Vein endothelial cell (primary cell): ENCODE data around the gene TRIM68. TPM values are rescaled to one million over a fixed set of nuclear protein-coding genes. Genes with fewer than 3 reads are reported as not detected.

Experiments used
- total RNA-seq: library from RNA; depleted of rRNA; stranded (reverse); fragments of >200 nt; gene quantifications from 2 replicates; pipeline ENCODE4 v1.2.3, GENCODE V29; 2012

Gene TRIM68, protein sequence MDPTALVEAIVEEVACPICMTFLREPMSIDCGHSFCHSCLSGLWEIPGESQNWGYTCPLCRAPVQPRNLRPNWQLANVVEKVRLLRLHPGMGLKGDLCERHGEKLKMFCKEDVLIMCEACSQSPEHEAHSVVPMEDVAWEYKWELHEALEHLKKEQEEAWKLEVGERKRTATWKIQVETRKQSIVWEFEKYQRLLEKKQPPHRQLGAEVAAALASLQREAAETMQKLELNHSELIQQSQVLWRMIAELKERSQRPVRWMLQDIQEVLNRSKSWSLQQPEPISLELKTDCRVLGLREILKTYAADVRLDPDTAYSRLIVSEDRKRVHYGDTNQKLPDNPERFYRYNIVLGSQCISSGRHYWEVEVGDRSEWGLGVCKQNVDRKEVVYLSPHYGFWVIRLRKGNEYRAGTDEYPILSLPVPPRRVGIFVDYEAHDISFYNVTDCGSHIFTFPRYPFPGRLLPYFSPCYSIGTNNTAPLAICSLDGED
- 13.9 and 15.4 TPM in 2 replicates for total RNA-seq

DNA sequence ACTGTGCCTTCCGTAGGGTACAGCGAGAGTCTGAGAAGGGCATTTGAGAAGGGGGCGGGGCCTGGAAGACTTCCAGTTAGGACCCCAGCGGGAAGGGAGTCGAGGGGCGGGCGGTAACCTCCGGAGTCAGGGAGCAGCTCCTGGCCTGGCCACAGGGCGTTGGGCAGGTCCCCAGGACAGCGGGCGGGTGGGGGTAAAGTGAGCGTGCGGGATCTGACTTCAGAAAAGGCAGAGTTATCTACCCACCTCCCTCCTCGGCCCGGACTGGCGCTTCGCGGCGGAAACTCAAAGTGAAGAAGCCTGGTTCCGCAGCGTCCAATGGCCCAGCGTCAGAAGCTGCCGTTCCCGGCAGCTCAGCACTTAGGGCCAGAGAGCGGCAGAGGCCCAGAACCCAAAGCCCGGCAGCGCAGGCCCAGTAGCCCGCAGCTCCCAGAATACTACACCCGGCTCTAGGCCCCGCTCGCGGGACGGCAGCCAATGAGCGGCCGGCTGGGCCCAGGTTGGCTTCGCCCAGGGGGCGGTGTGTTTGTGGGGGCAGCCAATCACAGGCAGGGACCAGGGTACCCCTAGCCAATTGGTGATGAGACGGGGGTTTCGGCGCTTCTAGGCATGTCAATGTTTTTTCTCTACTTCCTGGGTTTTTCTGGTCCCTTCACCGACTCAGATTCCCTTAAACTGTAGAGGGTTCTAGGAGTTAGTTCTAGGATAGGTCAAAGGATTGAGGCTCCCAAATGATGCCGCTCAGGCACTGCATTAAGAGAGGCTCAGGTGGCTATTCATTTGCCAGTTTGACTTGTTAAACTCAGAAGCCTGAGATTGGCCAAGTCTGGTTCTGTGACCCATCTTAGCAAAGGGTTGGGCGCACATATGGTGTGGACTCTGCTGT lies at the start of gene TRIM68:
TSS of gene TRIM68 (minus strand) at position 451 of the 886 bp plus-strand sequence. CDS start 2,727 bp downstream, outside the sequence.

DNA sequence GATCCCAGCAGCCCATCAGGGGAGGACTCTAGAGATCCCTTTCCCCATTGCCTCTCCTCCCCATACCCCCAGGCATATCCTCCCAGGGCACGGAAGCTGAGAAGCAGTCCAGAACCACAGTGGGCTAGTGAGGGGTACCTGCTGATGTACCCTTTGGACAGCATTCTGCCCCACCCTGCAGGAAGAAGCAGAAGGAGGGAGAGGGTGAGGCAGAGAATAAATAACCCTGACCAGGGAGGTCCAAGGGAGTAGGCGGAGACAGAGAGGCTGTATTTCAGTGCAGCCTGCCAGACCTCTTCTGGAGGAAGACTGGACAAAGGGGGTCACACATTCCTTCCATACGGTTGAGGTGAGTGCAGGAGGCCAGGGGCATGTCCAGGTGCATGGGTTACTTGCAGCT lies 35.7 kb upstream of the TRIM68 start, which contains the start of gene OR51E1:
TSS of gene OR51E1 (plus strand) at position 301 of the 400 bp plus-strand sequence. CDS start 8,545 bp downstream, outside the sequence.

DNA sequence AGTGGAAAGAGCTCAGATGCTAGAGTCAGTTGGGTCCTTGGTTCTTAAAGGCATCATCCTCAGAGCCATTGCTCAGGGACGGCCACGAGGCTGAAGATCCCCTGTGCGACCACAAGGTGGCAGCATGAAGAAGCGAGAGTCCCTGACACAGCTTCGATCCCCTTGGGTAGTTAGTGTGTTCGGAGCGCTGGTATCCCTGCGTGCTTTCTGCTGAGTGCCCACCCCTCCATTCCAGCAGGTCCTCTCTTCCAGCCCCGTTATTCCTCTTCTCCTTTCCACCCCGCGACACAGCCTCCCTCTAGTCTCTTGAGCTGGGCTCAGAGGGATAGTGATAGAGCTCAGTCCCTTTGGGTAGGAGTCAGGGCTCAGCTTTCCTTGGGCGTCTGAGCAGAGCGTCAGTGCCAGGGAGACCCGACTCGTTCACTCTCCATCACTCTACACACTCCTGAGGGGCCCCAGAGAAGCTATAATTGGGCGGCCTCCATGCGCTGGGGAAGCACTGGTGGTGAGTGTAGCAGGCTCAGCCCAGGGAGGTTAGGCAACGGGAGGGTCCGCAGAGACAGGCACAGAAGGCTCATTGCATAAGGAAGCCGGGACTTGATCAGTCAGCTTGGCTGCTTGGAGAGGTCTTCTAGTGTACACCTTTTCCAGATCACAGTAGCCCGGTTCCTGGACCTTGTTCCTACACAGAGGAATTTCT lies 29.1 kb upstream of the TRIM68 start, which contains the start of gene OR51D1:
TSS of gene OR51D1 (plus strand) at position 516 of the 700 bp plus-strand sequence. CDS start 2,314 bp downstream, outside the sequence.

DNA sequence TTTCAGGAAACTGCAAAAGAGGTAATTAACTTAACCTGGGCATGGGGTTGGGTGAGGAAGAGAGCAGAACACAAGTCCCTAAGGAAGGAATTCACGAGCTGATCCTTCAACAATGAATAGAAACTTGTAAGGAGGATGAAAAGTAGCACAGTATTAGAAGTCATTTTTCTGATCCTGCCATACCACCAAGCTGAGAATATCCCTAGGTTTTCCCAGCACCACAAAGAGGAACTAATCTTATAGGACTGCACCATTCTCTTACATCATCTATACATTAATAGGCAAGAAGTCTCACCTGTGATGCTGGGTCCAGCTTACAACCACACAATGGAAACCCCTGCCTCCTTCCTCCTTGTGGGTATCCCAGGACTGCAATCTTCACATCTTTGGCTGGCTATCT lies 14.3 kb downstream of the TRIM68 start, which contains the start of gene OR52I1:
TSS of gene OR52I1 (plus strand) at position 301 of the 400 bp plus-strand sequence. CDS start at position 301, 0 bp downstream.

DNA sequence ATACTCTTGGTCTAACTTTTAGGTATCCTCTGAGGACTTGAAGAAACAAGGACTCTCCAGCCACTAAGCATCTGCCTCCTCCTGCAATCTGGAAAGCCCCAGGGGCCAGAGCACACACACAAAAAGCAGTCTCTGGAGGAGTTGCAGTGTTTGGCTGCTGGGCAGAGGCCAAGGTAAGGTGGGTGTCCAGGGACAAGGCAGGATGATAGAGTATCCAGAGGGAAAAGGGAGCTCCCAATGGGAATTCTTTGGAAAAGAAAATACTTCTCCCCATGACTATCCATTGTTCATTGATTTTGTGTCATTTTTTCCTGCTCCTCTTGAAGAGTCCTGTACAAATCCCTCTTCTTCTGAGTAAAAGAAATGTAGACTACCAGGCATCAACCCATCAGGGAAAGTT lies 26.6 kb downstream of the TRIM68 start, which contains the start of gene OR52I2:
TSS of gene OR52I2 (plus strand) at position 301 of the 400 bp plus-strand sequence.

Other genes starting within 250 kb of the TRIM68 start
- gene OR52B4, start 239.8 kb downstream of the TRIM68 start, total RNA-seq, result not detected in 2 replicates
- 16.7 and 21.3 TPM in 2 replicates for gene TRIM21, start 214.5 kb downstream of the TRIM68 start, total RNA-seq
- not detected in 2 replicates for gene OR52K2, start 158.9 kb downstream of the TRIM68 start, total RNA-seq
- not detected in 2 replicates for gene OR52K1, start 125.6 kb downstream of the TRIM68 start, total RNA-seq
- gene OR52M1, start 63.0 kb downstream of the TRIM68 start, total RNA-seq, result not detected in 2 replicates
- gene OR52I2, start 26.5 kb downstream of the TRIM68 start, total RNA-seq, result not detected in 2 replicates
- gene OR52I1, start 14.2 kb downstream of the TRIM68 start, total RNA-seq, result not detected in 2 replicates
- gene OR51D1, start 29.2 kb upstream of the TRIM68 start, total RNA-seq, result not detected in 2 replicates
- not detected in 2 replicates for gene OR51E1, start 35.8 kb upstream of the TRIM68 start, total RNA-seq
- not detected in 2 replicates for gene OR51E2, start 89.6 kb upstream of the TRIM68 start, total RNA-seq
- gene MMP26, start 96.6 kb upstream of the TRIM68 start, total RNA-seq, result not detected in 2 replicates
- not detected in 2 replicates for gene OR51F1, start 161.7 kb upstream of the TRIM68 start, total RNA-seq
- gene OR52R1, start 196.1 kb upstream of the TRIM68 start, total RNA-seq, result not detected in 2 replicates
- not detected in 2 replicates for gene OR51F2, start 213.1 kb upstream of the TRIM68 start, total RNA-seq
- gene OR51S1, start 241.0 kb upstream of the TRIM68 start, total RNA-seq, result not detected in 2 replicates